LNCAP (cell line): ENCODE results near the gene BCL2L1.

Experiments
- TF ChIP-seq, protein P1 (sequence below): fragments of 450-650 bp; IDR thresholded peaks from 2 replicates; pipeline ENCODE4 v1.5.1; 2017; ENCODE audit warnings: mild to moderate bottlenecking

BCL2L1 gene

DNA sequence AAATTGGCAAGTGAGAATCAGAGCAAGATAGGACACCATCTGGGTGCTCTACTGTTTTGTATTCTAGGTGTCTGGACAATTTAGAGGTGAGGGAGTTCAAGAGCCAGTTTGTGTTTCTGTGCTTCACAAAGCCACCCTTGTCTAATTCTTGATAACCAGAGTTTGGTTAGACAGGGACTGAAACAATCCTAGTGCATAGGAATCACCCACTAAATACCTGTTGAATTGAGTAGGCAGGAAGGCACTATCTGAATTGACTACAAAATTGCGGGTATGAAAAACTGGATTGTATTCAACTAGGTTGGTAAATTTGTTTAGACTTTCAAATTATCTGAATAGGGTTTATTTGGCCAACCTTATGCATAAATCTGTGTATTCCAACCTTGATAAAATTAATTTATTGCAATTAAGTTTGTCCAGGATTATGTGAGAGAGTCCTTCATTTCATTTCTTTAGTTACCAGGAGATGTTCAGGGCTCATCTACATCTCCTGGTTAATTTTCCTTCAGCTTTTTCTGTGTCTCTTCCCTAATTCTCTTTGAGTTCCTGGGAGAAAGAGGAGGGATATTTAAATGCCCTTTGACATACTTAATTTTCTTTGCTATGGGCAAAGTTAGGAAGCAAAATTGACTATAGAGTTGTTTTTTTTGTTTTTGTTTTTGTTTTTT lies 18.1 kb upstream of the BCL2L1 start:
- TF ChIP-seq, protein P1, sequence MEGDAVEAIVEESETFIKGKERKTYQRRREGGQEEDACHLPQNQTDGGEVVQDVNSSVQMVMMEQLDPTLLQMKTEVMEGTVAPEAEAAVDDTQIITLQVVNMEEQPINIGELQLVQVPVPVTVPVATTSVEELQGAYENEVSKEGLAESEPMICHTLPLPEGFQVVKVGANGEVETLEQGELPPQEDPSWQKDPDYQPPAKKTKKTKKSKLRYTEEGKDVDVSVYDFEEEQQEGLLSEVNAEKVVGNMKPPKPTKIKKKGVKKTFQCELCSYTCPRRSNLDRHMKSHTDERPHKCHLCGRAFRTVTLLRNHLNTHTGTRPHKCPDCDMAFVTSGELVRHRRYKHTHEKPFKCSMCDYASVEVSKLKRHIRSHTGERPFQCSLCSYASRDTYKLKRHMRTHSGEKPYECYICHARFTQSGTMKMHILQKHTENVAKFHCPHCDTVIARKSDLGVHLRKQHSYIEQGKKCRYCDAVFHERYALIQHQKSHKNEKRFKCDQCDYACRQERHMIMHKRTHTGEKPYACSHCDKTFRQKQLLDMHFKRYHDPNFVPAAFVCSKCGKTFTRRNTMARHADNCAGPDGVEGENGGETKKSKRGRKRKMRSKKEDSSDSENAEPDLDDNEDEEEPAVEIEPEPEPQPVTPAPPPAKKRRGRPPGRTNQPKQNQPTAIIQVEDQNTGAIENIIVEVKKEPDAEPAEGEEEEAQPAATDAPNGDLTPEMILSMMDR = no peak

DNA sequence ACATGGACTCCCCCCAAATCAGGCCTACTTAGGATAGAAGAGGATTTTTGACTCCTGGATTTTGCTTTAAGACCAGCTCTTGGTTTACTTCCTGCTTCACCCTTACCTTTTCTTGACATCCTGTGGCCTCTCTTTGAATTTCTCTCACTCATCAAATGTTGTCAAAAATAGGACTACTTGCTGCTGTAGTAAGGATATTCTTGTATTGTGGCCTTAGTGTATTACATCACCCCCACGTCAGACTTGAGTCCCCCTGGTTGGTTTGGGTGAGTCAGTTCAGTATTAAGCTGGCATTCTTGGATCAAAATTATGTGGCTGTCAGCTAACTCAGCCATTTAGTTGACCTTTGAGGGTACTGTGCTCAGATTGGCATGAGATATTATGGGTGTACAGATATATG lies 17.5 kb upstream of the BCL2L1 start:
- TF ChIP-seq, protein P1 = no peak

DNA sequence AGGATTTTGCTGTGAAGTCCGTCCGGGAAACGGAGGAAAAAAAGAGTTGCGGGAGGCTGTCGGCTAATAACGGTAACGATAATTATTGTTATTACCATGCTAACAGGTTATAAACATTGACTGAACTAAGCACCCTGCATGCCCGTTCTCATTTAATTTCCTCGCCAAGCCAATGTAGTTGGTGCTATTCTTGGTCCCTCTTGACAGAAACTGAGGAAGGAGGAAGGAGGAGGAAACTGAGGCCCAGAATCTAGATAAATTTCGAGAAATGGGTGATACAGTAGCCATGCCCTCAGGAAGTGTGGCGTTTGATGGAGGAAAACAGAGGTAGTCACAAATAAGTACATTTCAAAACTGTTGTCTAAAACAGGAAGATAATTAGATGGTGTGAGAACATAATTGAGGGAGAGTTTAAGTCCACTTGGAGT lies 16.9 kb upstream of the BCL2L1 start:
- TF ChIP-seq, protein P1 = no peak; the same call in 1 of the 2 replicates

DNA sequence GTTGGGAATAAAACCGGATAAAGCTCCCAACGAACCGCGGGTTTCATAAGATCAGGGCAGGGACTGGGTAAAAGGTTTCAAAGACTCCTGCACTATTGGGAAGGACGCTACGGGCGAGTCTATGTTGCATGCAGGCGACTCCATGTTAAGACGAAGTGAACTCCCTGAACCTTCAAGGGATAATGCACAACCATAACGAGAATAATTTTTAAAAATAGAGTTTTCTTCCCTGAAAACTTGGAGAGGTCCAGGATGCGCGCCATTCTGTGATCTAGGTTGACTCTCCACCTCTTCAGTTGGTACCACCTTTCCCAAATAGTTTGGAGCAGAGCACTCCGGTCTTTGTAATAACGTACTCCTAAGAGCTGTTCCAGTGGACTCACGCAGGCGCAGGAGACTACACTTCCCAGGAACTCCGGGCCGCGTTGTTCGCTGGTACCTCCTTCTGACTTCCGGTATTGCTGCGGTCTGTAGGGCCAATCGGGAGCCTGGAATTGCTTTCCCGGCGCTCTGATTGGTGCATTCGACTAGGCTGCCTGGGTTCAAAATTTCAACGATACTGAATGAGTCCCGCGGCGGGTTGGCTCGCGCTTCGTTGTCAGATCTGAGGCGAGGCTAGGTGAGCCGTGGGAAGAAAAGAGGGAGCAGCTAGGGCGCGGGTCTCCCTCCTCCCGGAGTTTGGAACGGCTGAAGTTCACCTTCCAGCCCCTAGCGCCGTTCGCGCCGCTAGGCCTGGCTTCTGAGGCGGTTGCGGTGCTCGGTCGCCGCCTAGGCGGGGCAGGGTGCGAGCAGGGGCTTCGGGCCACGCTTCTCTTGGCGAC lies 16.3 kb upstream of the BCL2L1 start, which contains the start of gene TPX2:
TSS of gene TPX2 (plus strand) at position 562 of the 821 bp plus-strand sequence. CDS start 18,187 bp downstream, outside the sequence.
- TF ChIP-seq, protein P1 = peak; percentile 13; the same call in 1 of the 2 replicates

DNA sequence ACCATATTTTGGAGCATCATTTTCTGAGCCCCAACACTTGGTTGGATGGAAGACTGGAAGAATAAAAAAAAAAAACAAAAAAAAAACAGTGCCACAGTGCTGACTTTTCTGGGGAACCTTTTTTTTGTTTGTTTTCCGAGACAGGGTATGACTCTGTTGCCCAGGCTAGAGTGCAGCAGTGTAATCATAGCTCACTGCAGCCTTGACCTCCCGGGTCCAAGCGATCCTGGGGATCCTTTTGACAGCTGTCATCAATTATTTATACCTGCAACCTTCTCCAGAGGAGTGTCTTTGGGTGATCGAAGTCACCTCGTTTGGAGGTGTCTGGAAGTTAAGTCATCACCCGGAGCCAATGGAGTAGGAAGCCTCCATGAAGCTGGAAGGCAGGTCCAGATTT lies 8.7 kb upstream of the BCL2L1 start:
- TF ChIP-seq, protein P1 = no peak

DNA sequence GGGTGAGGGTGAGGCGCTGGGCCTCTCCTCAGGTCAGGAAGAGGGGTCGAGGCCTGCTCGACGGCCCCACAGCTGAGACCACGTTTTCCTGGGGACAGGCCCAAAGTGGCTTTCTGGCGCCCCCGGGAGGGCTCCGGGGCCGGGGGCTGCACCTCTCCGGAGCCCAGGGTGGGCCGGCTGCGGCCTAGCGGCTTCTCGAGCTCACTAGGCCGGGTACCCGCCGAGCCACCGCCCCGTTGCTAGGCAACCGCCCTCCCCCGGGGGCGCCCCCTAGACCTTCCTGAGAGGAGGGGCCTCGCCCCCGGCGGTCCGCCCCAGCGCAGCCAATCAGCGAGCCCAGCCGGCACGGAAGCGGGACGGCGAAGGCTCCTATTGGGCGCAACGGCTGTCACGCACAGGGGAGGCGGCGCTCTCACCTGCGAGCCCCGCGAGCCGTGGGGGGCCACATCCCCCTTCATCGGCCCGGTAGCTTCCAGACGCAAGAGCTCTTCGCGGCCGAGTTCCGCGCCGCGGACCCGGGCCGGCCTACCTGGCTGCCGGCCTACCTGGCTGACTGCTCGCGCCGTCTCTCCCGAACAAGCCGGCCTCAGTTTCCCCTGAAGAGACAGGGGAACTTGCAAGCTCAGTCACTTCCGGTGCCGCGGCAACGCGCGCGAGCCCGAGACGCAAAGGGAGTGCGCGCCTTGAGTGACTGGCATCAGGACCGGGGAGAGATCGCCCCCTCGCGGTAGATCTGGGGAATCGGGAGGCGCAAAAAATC lies 831 bp upstream of the BCL2L1 start:
- TF ChIP-seq, protein P1 = peak; percentile 91

DNA sequence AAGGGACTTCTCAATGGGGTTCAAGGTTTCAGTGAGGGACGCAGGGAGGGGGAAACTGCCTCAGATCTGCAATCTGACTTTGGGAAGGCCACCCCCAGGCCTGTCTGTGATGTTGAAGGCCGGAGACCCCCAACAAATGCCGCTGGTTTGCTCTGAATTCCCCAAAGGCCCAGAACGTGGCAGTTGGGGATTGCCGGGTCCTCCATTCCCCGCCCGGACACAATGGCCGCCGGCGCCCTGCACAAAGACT lies 326 bp upstream of the BCL2L1 start:
- TF ChIP-seq, protein P1 = no peak
